K562 (cell line): ENCODE measurements around the gene TMCC2.

Experiments used
- CEBPB ChIP-seq: fragments of 450-650 bp; IDR thresholded peaks from 2 replicates; pipeline ENCODE4 v1.6.1; 2016; ENCODE audit warnings: missing genetic modification characterization, missing compliant biosample characterization
- KAT7 ChIP-seq: sonication (generic); formaldehyde crosslinking; IDR thresholded peaks from 2 replicates; pipeline ENCODE4 v1.8.0; 2022; ENCODE audit warnings: missing genetic modification reagents, mild to moderate bottlenecking, borderline replicate concordance
- TF ChIP-seq, protein P1 (sequence below): fragments of 450-650 bp; IDR thresholded peaks from 2 replicates; pipeline ENCODE4 v1.6.1; 2016; ENCODE audit warnings: low read depth
- TF ChIP-seq, protein P2 (sequence below): sonication (generic); formaldehyde crosslinking; IDR thresholded peaks from 2 replicates; pipeline ENCODE4 v1.8.0; 2022; ENCODE audit warnings: mild to moderate bottlenecking, missing genetic modification reagents, borderline replicate concordance

- TF ChIP-seq, protein P1, sequence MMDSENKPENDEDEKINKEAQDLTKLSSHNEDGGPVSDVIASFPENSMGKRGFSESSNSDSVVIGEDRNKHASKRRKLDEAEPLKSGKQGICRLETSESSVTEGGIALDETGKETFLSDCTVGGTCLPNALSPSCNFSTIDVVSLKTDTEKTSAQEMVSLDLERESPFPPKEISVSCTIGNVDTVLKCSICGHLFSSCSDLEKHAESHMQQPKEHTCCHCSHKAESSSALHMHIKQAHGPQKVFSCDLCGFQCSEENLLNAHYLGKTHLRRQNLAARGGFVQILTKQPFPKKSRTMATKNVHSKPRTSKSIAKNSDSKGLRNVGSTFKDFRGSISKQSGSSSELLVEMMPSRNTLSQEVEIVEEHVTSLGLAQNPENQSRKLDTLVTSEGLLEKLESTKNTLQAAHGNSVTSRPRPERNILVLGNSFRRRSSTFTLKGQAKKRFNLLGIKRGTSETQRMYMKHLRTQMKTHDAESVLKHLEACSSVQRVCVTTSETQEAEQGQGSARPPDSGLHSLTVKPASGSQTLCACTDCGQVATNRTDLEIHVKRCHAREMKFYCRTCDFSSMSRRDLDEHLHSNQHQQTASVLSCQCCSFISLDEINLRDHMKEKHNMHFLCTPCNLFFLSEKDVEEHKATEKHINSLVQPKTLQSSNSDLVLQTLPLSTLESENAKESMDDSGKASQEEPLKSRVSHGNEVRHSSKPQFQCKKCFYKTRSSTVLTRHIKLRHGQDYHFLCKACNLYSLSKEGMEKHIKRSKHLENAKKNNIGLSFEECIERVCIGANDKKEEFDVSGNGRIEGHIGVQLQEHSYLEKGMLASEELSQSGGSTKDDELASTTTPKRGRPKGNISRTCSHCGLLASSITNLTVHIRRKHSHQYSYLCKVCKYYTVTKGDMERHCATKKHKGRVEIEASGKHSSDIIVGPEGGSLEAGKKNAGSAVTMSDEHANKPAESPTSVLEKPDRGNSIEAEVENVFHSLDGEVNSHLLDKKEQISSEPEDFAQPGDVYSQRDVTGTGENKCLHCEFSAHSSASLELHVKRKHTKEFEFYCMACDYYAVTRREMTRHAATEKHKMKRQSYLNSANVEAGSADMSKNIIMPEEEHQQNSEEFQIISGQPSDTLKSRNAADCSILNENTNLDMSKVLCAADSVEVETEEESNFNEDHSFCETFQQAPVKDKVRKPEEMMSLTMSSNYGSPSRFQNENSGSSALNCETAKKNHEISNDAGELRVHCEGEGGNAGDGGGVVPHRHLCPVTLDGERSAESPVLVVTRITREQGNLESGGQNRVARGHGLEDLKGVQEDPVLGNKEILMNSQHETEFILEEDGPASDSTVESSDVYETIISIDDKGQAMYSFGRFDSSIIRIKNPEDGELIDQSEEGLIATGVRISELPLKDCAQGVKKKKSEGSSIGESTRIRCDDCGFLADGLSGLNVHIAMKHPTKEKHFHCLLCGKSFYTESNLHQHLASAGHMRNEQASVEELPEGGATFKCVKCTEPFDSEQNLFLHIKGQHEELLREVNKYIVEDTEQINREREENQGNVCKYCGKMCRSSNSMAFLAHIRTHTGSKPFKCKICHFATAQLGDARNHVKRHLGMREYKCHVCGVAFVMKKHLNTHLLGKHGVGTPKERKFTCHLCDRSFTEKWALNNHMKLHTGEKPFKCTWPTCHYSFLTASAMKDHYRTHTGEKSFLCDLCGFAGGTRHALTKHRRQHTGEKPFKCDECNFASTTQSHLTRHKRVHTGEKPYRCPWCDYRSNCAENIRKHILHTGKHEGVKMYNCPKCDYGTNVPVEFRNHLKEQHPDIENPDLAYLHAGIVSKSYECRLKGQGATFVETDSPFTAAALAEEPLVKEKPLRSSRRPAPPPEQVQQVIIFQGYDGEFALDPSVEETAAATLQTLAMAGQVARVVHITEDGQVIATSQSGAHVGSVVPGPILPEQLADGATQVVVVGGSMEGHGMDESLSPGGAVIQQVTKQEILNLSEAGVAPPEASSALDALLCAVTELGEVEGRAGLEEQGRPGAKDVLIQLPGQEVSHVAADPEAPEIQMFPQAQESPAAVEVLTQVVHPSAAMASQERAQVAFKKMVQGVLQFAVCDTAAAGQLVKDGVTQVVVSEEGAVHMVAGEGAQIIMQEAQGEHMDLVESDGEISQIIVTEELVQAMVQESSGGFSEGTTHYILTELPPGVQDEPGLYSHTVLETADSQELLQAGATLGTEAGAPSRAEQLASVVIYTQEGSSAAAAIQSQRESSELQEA: no peak
- TF ChIP-seq, protein P2, sequence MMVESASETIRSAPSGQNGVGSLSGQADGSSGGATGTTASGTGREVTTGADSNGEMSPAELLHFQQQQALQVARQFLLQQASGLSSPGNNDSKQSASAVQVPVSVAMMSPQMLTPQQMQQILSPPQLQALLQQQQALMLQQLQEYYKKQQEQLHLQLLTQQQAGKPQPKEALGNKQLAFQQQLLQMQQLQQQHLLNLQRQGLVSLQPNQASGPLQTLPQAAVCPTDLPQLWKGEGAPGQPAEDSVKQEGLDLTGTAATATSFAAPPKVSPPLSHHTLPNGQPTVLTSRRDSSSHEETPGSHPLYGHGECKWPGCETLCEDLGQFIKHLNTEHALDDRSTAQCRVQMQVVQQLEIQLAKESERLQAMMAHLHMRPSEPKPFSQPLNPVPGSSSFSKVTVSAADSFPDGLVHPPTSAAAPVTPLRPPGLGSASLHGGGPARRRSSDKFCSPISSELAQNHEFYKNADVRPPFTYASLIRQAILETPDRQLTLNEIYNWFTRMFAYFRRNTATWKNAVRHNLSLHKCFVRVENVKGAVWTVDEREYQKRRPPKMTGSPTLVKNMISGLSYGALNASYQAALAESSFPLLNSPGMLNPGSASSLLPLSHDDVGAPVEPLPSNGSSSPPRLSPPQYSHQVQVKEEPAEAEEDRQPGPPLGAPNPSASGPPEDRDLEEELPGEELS (CRISPR knock-in tag): no peak
- TF ChIP-seq CEBPB: no peak
- TF ChIP-seq KAT7 (CRISPR knock-in tag): no peak
Observed at GRCh38 chr1:205287767-205288559, 60.2 kb downstream of the TMCC2 start.
